ENCODE measurements around the gene GPR37L1. TPM values are rescaled to one million over a fixed set of nuclear protein-coding genes. Genes with fewer than 3 reads are reported as not detected.

Gene GPR37L1
- total and polyA plus RNA-seq, 2 of the 4 experiments (the other 2 are of a cell fraction) = 0.02 TPM; not detected in 1

DNA sequence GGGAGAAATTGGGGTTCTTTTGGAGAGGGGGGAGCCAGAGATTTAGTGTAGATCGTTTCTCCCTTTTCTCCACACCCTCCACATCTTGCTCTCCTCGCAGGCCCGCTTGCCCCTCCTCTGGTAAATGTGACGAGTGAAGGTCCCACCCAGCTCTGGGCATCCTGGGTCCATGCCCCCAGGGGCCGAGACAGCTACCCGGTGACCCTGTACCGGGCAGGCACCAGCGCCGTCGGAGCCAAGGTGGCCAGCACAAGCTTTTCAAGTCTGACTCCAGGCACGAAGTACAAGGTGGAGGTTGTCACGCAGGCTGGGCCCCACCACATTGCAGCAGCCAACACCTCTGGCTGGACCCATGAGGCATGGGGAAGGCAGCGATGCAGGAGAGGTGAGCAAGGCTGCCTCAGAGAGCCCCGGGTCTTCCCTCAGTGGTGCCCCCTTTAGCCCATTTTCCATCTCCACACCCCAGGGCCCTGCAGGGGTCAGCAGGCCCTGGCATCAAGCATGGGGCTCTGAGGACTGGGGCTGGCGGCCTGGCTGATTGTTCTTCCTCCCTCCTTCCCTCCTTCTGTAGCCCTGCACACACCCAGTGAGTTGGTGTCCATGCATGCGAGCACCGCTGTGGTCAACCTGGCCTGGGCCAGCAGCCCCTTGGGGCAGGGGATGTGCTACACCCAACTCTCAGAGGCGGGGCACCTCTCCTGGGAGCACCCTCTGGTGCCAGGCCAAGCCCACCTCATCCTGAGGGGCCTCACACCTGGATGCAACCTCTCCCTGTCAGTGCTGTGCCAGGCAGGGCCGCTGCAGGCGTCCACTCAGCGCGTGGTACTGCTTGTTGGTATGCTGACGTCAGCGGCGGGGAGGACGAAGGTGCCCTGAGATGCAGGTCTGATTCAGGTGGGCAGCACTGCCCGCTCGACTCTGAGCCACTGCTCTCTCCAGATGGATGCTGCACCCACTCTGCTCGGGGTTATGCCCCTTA lies 54.5 kb downstream of the GPR37L1 start (continued):
- TF ChIP-seq ELK1 (IDR thresholded peaks at IDR 0.05; ENCODE audit: borderline replicate concordance, low read depth, low read length) = no peak

All from IMR-90 (cell line).